GM08714 (cell line): Measurements from ENCODE around the gene SPSB1.

ENCODE experiments used
- H3K4me3 ChIP-seq: fragments of 200-500 bp; sonication (Bioruptor generic); 2 replicates; pipeline ENCODE4 v1.5.1; 2014; ENCODE audit warnings: mild to moderate bottlenecking, low read length, inconsistent platforms
- ZNF274 ChIP-seq: IDR thresholded peaks from 2 replicates; pipeline ENCODE4 v1.6.1; 2012; ENCODE audit warnings: mild to moderate bottlenecking, low read depth, low read length

Gene SPSB1

GRCh38 chr1:9265037-9265436 is 27.7 kb upstream of the SPSB1 start:
- H3K4me3 ChIP-seq = no peak overlapping the region
- TF ChIP-seq ZNF274 = no peak

- TF ChIP-seq ZNF274 = no peak
- H3K4me3 ChIP-seq = no peak overlapping the region
Observed at GRCh38 chr1:9265968-9266367, 26.7 kb upstream of the SPSB1 start.

DNA sequence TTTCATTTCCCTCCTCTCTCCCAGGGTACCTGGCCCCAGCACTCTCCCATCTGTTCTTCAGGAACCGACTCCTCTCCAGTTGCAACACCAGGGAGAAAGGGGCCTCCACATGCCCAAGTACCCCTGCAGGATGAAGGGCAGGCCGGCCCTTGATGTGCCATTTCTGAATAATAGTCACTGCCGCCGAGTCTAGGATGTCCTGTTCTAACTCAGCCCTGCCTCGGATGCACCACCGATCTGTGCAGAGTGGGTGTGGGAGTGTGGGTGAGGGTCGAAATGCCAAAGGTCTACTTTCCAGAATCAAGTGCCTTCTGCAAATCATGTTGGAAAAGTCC is 25.4 kb upstream of the SPSB1 start:
- H3K4me3 ChIP-seq = no peak overlapping the region
- TF ChIP-seq ZNF274 = no peak

DNA sequence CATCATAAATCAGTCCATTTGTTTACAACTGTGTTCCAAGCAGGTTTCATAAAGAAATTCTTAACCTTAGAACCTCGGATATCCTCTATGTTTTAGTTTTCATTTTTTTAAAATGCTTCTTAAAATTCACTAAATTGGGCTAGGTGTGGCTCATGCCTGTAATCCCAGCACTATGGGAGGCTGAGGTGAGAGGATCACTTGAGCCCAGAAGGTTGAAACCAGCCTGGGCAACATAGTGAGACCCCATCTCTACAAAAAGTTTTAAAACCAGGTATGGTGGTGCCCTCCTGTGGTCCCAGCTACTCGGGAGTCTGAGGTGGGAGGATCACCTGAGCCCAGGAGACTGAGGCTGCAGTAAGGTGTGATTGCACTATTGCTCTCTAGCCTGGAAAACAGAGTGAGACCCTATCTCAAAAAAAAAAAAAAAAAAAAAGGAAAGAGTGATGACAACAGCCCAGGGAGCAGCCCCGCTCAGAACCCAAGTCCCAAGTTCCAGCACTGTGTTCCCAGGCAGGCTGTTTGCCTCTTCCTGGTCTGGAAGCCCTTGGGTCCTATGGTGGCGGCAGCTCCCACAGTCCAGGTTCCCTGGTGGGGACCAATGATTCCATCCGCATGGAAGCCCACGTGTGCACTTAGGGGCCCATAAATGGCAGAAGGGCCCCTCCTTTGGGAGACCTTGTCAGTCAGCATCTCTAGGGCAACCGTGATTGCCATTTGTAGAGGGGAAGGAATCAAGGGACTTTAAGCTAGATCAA is 24.7 kb upstream of the SPSB1 start:
- TF ChIP-seq ZNF274 = no peak

GRCh38 chr1:9269078-9269501 is 23.6 kb upstream of the SPSB1 start:
- no peak for TF ChIP-seq ZNF274
- no peak overlapping the region for H3K4me3 ChIP-seq

More for the DNA sequence above, 24.7 kb upstream of the SPSB1 start:
- H3K4me3 ChIP-seq = no peak overlapping the region

DNA sequence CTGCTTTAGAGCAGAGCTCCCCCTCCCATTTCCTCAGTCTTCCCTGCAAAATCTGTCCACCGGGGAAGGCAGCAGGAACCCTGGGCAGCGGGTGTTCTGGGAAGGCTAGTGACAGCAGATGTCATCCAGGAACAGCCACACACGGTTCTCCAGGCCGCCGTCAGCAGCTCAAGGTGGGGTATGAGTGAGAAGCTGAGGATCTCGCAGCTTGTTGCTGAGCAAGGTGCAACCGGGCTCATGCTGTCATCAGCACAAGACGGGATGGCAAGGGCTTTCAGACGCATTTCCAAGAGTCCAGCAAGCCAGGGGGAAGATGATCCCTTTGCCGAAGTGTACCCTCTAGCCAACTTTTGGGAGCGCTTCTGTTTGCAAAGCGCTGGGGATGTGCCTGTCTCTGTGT is 23.0 kb upstream of the SPSB1 start:
- no peak for TF ChIP-seq ZNF274
- no peak overlapping the region for H3K4me3 ChIP-seq

DNA sequence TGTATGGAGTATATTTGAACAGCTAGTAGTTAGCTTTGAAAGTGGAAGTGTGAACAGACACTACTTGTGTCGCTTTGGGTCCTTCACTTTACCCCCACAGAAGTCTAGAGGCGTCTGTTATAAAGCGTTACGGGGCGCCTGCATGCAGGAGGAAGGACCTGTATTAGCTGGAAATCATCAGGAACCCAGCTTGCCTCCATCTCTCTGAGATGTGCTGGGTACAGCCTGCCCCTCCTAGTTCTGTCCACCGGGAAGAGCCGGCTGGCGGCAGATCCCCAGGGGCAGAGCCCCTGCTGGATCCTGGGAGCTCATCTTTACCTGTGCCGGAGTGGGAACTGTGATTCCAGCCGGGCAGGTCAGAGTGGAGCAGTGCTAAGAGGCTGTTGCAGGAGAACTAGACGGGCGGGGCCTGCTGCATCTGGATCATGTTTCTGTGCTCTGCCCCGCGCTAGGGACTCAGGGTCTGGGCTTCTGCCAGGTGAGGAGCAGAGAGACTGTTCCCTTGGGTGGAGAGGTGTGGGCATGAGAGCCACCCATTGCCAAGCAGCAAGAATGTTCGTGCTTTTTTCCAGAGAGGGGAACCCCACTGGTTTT is 22.3 kb upstream of the SPSB1 start:
- H3K4me3 ChIP-seq = no peak overlapping the region
- TF ChIP-seq ZNF274 = no peak

DNA sequence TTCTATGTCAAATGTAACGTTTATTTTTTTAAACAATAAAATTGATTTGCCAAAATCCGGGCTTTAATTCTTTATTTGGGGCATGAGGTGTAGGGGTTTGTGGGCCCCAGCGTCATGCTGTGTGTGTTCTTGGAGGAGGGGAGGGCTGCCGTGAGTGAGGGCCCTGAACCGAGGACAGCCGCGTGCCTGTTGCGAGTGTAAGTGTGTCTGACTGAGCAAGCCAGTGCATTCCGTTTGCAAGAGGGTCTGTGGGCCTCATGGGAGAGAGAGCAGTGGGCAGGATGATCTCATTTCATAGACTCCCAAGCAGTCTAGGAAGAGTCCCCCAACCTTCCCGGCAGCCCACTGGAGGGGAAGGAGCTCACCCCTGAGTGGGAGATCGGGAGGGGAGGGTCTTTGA is 21.4 kb upstream of the SPSB1 start:
- TF ChIP-seq ZNF274 = no peak
- no peak overlapping the region for H3K4me3 ChIP-seq

GRCh38 chr1:9271861-9272595 is 20.7 kb upstream of the SPSB1 start:
- TF ChIP-seq ZNF274 = no peak
- H3K4me3 ChIP-seq = no peak overlapping the region

DNA sequence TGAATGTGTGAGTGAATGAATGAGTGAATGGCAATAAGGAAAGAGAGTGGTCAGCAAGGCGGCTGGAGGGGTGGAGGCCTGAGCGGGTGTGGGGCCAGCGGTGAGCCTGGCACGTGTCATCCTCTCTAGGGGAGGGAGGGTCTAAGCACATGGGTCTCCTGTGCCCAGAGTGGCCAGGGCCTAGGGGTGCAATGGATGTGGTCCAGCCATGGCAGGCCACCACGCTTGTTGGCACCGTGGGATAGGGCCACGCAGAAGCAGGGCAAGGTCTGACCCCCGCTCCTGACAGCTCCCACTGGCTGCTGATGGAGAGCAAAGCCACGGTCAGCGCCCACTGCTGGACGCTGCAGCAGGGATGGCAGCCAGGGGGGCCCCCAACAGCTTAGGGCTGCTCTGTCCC is 19.5 kb upstream of the SPSB1 start:
- no peak for TF ChIP-seq ZNF274
- no peak overlapping the region for H3K4me3 ChIP-seq

- TF ChIP-seq ZNF274 = no peak
- no peak overlapping the region for H3K4me3 ChIP-seq
Observed at GRCh38 chr1:9275161-9275560, 17.5 kb upstream of the SPSB1 start.

- H3K4me3 ChIP-seq = no peak overlapping the region
- TF ChIP-seq ZNF274 = no peak
Observed at GRCh38 chr1:9275567-9276034, 17.1 kb upstream of the SPSB1 start.

DNA sequence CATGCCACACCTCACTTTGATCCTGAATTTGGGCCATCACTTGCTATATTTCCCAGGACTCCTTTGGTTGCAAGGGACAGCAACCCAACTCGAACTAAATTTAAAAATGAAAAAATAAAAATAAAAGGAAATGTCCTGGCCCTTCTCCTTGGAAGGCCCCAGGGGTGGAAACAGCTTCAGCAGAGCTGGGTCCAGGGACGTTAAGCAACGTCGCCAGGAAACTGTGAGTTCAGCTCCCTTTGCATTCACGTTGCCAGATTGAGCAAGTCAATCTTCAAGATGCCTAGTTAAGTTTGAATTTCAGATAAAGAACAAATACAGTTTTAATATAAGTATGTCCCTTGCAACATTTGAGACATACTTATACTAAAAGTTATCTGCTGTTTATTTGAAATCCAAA is 14.6 kb upstream of the SPSB1 start:
- no peak for TF ChIP-seq ZNF274
- H3K4me3 ChIP-seq = no peak overlapping the region

- no peak overlapping the region for H3K4me3 ChIP-seq
- no peak for TF ChIP-seq ZNF274
Observed at GRCh38 chr1:9278585-9279153, 14.0 kb upstream of the SPSB1 start.
